ENCODE measurements around the gene CYP2A6. TPM values are rescaled to one million over a fixed set of nuclear protein-coding genes. Genes with fewer than 3 reads are reported as not detected.
A peak's percentile ranks its signal among the peaks of the same experiment; 100 is the strongest.
"Not testable (repeated sequence)": the region's sequence is repeated elsewhere in the genome, so short reads cannot be mapped to it uniquely, and the experiment has no call there.

Gene CYP2A6
- polyA plus RNA-seq, 2 donors = not detected

GRCh38 chr19:40810649-40811408, 39.4 kb downstream of the CYP2A6 start:
- not testable (repeated sequence) for H3K27me3 ChIP-seq (ENCODE audit: control insufficient read depth in 1 of 2, insufficient read depth in 2 of 2, low read length in 2 of 2); H3K9me3 ChIP-seq (ENCODE audit: control insufficient read depth in 2 of 2, insufficient read depth in 1 of 2, low read depth in 1 of 2, low read length in 1 of 2)
- Histone ChIP-seq H3K36me3 (ENCODE audit: control insufficient read depth in 2 of 2, insufficient read depth in 2 of 2, low read length in 1 of 2) (peaks cover 0 to 26% of the 10 kb centered on the region in 2 donors), H3K4me3 (ENCODE audit: low read depth in 1 of 2, low read length in 2 of 2) (peak overlapping the region; percentile 25 to 46), H3K4me1 (ENCODE audit: control insufficient read depth in 2 of 2, insufficient read depth in 2 of 2, low read length in 1 of 2) (peaks cover 7 to 24% of the 10 kb centered on the region in 2 donors), H3K27ac (ENCODE audit: low read depth in 2 of 2, low read length in 1 of 2) (peak overlapping the region; percentile 78 to 88)
- WGBS, 2 donors = 6 to 19% methylated on average over 34 to 64 of the region's 65 CpGs

DNA sequence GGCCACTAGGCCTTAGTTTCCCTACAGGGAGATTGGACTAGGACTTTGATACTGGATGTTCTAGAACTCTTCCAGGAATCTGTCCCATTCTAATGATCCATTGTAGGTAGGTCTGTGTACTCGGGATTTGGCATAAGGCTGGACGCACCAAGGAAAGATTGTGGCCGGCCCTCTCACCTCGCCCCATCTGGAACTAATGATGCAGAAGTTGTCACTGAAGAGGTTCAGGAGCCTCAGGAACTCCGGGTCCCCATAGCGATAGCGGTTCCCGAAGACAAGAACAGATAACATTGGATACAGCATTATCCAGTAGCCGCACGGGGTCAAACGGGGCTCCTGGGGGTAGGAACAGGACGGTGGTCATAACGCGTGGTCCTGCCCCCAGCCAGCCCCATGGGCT, 40.1 kb downstream of the CYP2A6 start:
- Histone ChIP-seq H3K27me3 (ENCODE audit: control insufficient read depth in 1 of 2, insufficient read depth in 2 of 2, low read length in 2 of 2) (no peaks in the 10 kb centered on the region), H3K4me1 (ENCODE audit: control insufficient read depth in 2 of 2, insufficient read depth in 2 of 2, low read length in 1 of 2) (peaks cover 7 to 27% of the 10 kb centered on the region in 2 donors), H3K4me3 (ENCODE audit: low read depth in 1 of 2, low read length in 2 of 2) (no peak overlapping the region), H3K27ac (ENCODE audit: low read depth in 2 of 2, low read length in 1 of 2) (peak overlapping the region; percentile 38 to 49), H3K9me3 (ENCODE audit: control insufficient read depth in 2 of 2, insufficient read depth in 1 of 2, low read depth in 1 of 2, low read length in 1 of 2) (no peaks in the 10 kb centered on the region), H3K36me3 (ENCODE audit: control insufficient read depth in 2 of 2, insufficient read depth in 2 of 2, low read length in 1 of 2) (peaks cover 0 to 26% of the 10 kb centered on the region in 2 donors)
- WGBS, 2 donors = 60 to 74% methylated on average over 12 to 14 of the region's 14 CpGs

DNA sequence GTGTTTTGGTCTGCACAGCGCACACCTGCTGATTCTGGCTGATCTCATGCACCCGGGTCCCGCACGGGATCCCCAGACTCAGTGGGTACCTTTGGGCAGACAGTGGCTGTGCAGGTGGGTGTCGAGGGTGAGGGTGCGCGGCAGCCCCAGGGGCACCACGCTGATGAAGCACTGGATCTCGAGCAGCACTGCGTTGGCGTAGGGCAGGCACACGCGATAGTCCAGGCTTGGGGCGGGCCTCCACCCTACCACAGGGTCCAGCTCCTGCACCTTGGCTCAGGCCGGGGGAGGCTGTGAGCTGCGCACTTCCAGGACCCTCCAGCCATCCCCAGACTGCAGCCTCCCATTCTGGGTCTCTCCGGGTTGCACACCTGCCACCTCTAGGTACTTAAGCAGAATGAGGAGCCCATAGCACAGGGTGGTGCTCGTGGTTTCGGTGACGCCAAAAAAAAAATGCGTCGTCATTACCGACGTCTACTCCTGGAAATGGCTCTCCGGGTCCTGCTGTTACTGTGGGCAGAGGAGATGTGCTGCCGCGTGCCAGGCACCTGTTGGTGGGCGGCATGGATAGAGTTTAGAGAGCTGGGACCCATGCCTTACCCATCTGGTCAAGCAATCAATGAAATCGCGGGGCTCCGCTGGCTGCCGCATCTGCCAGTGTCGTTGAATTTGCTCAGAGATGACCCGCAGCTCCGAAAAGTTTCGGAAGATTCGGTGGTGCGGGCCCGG, 40.7 kb downstream of the CYP2A6 start:
- Histone ChIP-seq H3K9me3 (ENCODE audit: control insufficient read depth in 2 of 2, insufficient read depth in 1 of 2, low read depth in 1 of 2, low read length in 1 of 2) (no peaks in the 10 kb centered on the region), H3K27me3 (ENCODE audit: control insufficient read depth in 1 of 2, insufficient read depth in 2 of 2, low read length in 2 of 2) (no peaks in the 10 kb centered on the region), H3K36me3 (ENCODE audit: control insufficient read depth in 2 of 2, insufficient read depth in 2 of 2, low read length in 1 of 2) (peaks cover 0 to 28% of the 10 kb centered on the region in 2 donors), H3K27ac (ENCODE audit: low read depth in 2 of 2, low read length in 1 of 2) (peak overlapping the region in 1 of 2 donors; percentile 49), H3K4me1 (ENCODE audit: control insufficient read depth in 2 of 2, insufficient read depth in 2 of 2, low read length in 1 of 2) (peaks cover 7 to 34% of the 10 kb centered on the region in 2 donors), H3K4me3 (ENCODE audit: low read depth in 1 of 2, low read length in 2 of 2) (no peak overlapping the region)
- WGBS, 2 donors = 93 to 94% methylated on average over 38 to 39 of the region's 39 CpGs

GRCh38 chr19:40808497-40808896, 41.8 kb downstream of the CYP2A6 start:
- no peaks in the 10 kb centered on the region for H3K9me3 ChIP-seq (ENCODE audit: control insufficient read depth in 2 of 2, insufficient read depth in 1 of 2, low read depth in 1 of 2, low read length in 1 of 2)
- no peak overlapping the region for H3K4me3 ChIP-seq (ENCODE audit: low read depth in 1 of 2, low read length in 2 of 2)
- H3K27ac ChIP-seq (ENCODE audit: low read depth in 2 of 2, low read length in 1 of 2) = no peak overlapping the region
- 85% methylated on average over 5 of the region's 5 CpGs for WGBS, 2 donors
- H3K36me3 ChIP-seq (ENCODE audit: control insufficient read depth in 2 of 2, insufficient read depth in 2 of 2, low read length in 1 of 2) = peaks cover 0 to 32% of the 10 kb centered on the region in 2 donors
- no peaks in the 10 kb centered on the region for H3K27me3 ChIP-seq (ENCODE audit: control insufficient read depth in 1 of 2, insufficient read depth in 2 of 2, low read length in 2 of 2)
- peaks cover 7 to 43% of the 10 kb centered on the region in 2 donors for H3K4me1 ChIP-seq (ENCODE audit: control insufficient read depth in 2 of 2, insufficient read depth in 2 of 2, low read length in 1 of 2)

DNA sequence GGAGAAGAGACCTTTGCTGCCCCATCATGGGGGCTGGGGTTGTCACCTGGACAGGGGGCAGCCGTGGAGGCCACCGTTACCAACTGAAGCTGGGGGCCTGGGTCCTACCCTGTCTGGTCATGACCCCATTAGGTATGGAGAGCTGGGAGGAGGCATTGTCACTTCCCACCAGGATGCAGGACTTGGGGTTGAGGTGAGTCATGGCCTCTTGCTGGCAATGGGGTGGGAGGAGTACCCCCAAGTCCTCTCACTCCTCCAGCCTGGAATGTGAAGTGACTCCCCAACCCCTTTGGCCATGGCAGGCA, 42.3 kb downstream of the CYP2A6 start:
- H3K9me3 ChIP-seq (ENCODE audit: control insufficient read depth in 2 of 2, insufficient read depth in 1 of 2, low read depth in 1 of 2, low read length in 1 of 2) = no peaks in the 10 kb centered on the region
- H3K27me3 ChIP-seq (ENCODE audit: control insufficient read depth in 1 of 2, insufficient read depth in 2 of 2, low read length in 2 of 2) = no peaks in the 10 kb centered on the region
- peaks cover 0 to 32% of the 10 kb centered on the region in 2 donors for H3K36me3 ChIP-seq (ENCODE audit: control insufficient read depth in 2 of 2, insufficient read depth in 2 of 2, low read length in 1 of 2)
- H3K27ac ChIP-seq (ENCODE audit: low read depth in 2 of 2, low read length in 1 of 2) = peak overlapping the region in 1 of 2 donors; percentile 26
- H3K4me3 ChIP-seq (ENCODE audit: low read depth in 1 of 2, low read length in 2 of 2) = no peak overlapping the region
- WGBS, 2 donors = 88 to 92% methylated on average over 2 of the region's 2 CpGs
- peaks cover 7 to 48% of the 10 kb centered on the region in 2 donors for H3K4me1 ChIP-seq (ENCODE audit: control insufficient read depth in 2 of 2, insufficient read depth in 2 of 2, low read length in 1 of 2)

DNA sequence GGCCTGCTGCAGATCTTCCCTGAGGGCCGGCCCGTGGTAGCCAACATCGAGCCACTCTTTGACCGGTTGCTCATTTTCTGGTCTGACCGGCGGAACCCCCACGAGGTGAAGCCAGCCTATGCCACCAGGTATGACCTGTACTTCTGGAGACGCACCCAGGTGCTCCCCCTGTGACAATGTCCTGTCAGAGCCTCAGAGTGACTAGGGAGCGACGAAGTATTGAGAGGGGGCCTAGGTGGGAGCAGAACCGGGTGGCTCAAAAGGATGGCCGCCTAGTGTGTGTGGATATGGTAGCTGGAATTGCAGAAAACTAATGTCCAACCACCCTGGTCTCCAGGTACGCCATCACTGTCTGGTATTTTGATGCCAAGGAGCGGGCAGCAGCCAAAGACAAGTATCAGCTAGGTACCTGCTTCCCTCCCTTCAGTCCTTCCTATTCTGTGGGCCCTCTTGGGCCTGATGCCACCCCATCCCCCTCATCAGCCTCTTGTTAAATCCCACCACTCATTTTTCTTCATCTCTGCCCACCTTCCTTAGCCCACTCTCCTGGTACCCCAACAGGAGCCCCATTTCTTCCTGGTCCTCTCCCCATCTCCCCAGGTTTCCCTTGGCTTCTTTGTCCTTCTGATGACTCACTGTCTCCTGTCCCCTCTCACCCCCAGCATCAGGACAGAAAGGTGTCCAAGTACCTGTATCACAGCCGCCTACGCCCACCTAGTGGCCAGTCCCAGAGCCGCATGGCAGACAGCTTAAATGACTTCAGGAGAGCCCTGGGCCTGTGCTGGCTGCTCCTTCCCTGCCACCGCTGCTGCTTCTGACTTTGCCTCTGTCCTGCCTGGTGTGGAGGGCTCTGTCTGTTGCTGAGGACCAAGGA, 42.9 kb downstream of the CYP2A6 start:
- peak overlapping the region; percentile 38 to 57 for H3K27ac ChIP-seq (ENCODE audit: low read depth in 2 of 2, low read length in 1 of 2)

DNA sequence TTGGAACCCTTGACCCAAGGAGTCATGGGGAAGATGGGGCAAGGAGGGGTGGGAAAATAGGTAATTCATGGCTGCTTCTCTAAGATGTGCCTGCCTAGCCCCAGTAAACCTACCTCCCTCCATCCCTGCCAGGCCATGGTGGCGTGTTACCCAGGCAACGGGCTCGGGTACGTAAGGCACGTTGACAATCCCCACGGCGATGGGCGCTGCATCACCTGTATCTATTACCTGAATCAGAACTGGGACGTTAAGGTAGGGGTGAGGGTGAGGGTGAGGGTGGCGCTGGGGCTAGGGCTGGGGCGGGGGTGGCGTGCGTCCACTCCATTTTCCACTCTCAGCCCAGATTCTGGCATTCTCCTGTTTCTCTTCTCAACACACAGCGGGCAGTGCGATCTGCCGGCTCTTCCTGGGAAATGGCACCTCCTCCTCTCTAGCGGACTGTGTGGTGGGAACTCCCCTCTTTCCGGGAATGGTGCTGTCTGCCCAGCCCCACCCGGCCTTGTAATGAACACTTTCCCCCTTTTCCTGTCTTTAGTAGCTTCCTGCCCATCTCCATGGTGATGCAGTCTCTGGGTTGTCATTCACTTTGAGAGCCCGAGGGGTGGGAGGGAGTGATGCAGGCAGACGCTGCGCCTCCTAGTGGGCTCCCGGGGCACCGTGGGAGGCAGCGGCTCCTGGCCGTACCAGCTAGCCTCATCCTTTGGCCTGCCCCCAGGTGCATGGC, 43.7 kb downstream of the CYP2A6 start:
- H3K4me3 ChIP-seq (ENCODE audit: low read depth in 1 of 2, low read length in 2 of 2) = no peak overlapping the region
- H3K36me3 ChIP-seq (ENCODE audit: control insufficient read depth in 2 of 2, insufficient read depth in 2 of 2, low read length in 1 of 2) = peaks cover 0 to 37% of the 10 kb centered on the region in 2 donors
- WGBS, 2 donors = 24 to 37% methylated on average over 26 of the region's 26 CpGs
- H3K27ac ChIP-seq (ENCODE audit: low read depth in 2 of 2, low read length in 1 of 2) = peak overlapping the region; percentile 38 to 57
- H3K9me3 ChIP-seq (ENCODE audit: control insufficient read depth in 2 of 2, insufficient read depth in 1 of 2, low read depth in 1 of 2, low read length in 1 of 2) = no peaks in the 10 kb centered on the region
- H3K27me3 ChIP-seq (ENCODE audit: control insufficient read depth in 1 of 2, insufficient read depth in 2 of 2, low read length in 2 of 2) = no peaks in the 10 kb centered on the region
- H3K4me1 ChIP-seq (ENCODE audit: control insufficient read depth in 2 of 2, insufficient read depth in 2 of 2, low read length in 1 of 2) = peaks cover 16 to 55% of the 10 kb centered on the region in 2 donors

More for the DNA sequence above, 42.9 kb downstream of the CYP2A6 start:
- Histone ChIP-seq H3K27me3 (ENCODE audit: control insufficient read depth in 1 of 2, insufficient read depth in 2 of 2, low read length in 2 of 2) (no peaks in the 10 kb centered on the region), H3K36me3 (ENCODE audit: control insufficient read depth in 2 of 2, insufficient read depth in 2 of 2, low read length in 1 of 2) (peaks cover 0 to 32% of the 10 kb centered on the region in 2 donors), H3K4me3 (ENCODE audit: low read depth in 1 of 2, low read length in 2 of 2) (no peak overlapping the region), H3K4me1 (ENCODE audit: control insufficient read depth in 2 of 2, insufficient read depth in 2 of 2, low read length in 1 of 2) (peaks cover 13 to 53% of the 10 kb centered on the region in 2 donors), H3K9me3 (ENCODE audit: control insufficient read depth in 2 of 2, insufficient read depth in 1 of 2, low read depth in 1 of 2, low read length in 1 of 2) (no peaks in the 10 kb centered on the region)
- 64 to 67% methylated on average over 18 of the region's 18 CpGs for whole genome bisulfite sequencing, 2 donors

GRCh38 chr19:40805258-40805868, 44.9 kb downstream of the CYP2A6 start:
- Histone ChIP-seq H3K4me1 (ENCODE audit: control insufficient read depth in 2 of 2, insufficient read depth in 2 of 2, low read length in 1 of 2) (peaks cover 25 to 60% of the 10 kb centered on the region in 2 donors), H3K36me3 (ENCODE audit: control insufficient read depth in 2 of 2, insufficient read depth in 2 of 2, low read length in 1 of 2) (peaks cover 0 to 48% of the 10 kb centered on the region in 2 donors), H3K9me3 (ENCODE audit: control insufficient read depth in 2 of 2, insufficient read depth in 1 of 2, low read depth in 1 of 2, low read length in 1 of 2) (no peaks in the 10 kb centered on the region), H3K4me3 (ENCODE audit: low read depth in 1 of 2, low read length in 2 of 2) (no peak overlapping the region), H3K27ac (ENCODE audit: low read depth in 2 of 2, low read length in 1 of 2) (peak overlapping the region; percentile 7 to 62), H3K27me3 (ENCODE audit: control insufficient read depth in 1 of 2, insufficient read depth in 2 of 2, low read length in 2 of 2) (no peaks in the 10 kb centered on the region)
- WGBS, 2 donors = 49 to 61% methylated on average over 2 of the region's 2 CpGs
